SHP77 treated with DMSO at 0.1 percent for 48 hours (cell line): ENCODE results near the gene HOMER2.
"Not testable (repeated sequence)": the region's sequence is repeated elsewhere in the genome, so short reads cannot be mapped to it uniquely, and the experiment has no call there.

ENCODE experiments used
- DNase-seq: peaks from one replicate; lab custom pipeline; 2025; lab: John Stamatoyannopoulos, UW

Gene HOMER2

DNA sequence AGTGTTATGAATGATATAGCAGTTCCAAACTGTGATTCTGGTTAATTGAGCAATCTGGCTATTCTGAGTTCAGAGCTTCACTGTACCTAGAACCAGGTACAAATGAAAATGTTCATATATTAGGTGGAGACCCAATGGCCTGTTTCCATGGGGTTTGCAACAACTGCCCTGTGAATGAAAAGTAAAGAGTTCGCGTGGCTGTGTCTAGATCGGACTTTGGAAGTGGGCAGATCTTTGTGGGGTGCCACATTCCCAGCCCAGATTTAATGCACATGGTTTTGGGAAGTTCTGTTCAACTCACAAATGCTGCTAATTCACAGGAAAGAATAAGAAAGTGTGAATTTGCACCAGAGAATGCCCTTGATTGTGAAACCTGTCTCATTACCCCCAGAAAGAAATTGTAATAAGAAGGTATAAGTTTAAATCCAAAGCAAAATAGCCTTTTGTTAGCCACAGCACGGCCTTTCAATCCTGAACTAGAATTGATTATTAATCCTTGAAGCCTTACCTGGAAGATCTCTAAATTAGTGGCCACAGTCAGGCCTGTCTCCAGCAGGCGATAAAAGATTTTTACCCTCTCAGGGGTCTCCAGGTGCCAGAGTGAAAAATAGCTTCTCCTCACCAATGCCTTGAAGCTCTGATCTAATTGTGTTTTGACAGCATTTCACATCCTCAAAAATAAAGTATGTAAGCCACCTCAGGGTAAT lies 120.5 kb downstream of the HOMER2 start:
- no peak for DNase-seq

DNA sequence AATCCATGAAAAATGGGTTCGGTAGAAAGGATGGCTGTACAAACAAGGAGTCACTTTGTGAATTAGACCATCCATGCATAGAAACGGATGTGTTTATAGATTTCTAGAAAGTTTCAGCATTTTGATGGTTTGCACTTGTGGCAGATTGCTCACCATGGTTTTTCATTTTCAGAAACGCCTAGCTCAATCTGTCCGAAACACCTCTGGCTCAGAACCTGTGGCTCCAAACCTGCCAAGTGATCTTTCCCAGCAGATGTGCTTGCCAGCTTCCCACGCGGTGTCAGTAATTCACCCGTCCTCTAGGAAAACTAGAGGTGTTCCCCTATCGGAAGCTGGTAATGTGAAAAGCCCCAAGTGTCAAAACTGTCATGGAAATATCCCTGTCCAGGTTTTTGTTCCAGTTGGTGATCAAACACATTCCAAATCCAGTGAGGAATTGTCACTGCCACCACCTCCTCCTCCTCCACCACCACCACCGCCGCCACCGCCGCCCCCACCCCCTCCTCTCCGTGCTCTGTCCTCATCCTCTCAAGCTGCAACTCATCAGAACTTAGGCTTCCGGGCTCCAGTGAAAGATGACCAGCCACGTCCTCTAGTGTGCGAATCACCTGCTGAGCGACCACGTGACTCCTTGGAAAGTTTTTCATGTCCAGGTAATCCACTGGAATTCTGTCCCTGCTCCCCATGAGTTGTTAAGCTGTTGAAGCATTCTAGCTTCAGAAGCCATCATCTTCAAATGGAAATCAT lies 121.9 kb downstream of the HOMER2 start:
- DNase-seq = no peak

DNA sequence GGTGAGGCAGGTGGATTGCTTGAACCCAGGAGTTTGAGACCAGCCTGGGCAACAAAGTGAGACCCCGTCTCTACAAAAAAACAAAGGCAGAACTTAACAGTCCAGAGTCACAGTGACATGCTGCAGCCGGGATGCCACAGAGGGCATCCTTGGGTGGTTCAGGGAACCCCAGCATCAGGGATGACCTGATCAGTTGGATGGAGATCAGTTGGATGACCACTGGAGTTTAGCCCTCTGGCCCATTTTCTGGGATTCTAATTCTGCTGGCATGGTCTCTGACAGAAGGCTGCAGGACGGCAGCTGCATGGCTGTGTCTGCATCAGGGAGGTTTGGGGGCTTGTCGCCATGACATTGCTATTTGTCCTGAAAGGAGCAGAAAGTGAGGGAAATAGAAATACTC lies 123.3 kb downstream of the HOMER2 start:
- DNase-seq = no peak

GRCh38 chr15:82828075-82828474 lies 124.4 kb downstream of the HOMER2 start:
- no peak for DNase-seq

- no peak for DNase-seq
These were observed 129.5 kb downstream of the HOMER2 start for GRCh38 chr15:82823049-82823448.

GRCh38 chr15:82821851-82822250 lies 130.7 kb downstream of the HOMER2 start:
- not testable (repeated sequence) for DNase-seq

GRCh38 chr15:82821396-82821795 lies 131.1 kb downstream of the HOMER2 start:
- not testable (repeated sequence) for DNase-seq

DNA sequence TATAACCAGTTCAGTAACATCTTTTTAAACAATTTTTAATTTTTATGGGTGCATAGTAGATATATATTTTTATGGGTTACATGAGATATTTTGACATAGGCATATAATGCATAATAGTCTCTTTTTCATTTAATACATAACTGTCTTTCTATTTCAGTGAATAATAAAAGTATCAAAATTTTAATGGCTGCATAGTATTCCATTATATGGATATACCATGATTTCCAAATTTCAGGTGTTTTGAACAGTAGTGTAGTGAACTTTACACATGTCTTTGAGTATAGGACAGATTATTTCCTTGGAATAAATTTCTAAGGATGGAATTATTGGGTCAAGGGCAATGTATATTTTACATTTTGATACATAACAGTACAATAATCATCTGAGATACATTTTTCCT lies 132.4 kb downstream of the HOMER2 start:
- no peak for DNase-seq

DNA sequence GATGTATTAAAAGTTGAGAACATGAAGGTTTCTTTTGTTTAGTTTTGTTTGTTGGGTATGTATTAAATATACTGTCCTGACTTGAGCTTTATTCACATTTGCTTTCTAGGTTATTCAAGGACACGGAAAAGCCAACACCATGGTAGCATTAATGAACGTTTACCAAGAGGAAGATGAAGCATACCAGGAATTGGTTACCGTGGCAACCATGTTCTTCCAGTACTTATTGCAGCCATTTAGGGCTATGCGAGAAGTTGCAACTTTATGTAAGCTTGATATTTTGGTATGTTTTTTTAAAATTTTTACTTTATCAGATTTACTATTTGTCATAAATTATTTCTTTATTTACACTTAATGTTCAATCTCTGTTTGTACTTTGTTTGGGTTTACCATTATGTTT lies 139.5 kb downstream of the HOMER2 start:
- no peak for DNase-seq

DNA sequence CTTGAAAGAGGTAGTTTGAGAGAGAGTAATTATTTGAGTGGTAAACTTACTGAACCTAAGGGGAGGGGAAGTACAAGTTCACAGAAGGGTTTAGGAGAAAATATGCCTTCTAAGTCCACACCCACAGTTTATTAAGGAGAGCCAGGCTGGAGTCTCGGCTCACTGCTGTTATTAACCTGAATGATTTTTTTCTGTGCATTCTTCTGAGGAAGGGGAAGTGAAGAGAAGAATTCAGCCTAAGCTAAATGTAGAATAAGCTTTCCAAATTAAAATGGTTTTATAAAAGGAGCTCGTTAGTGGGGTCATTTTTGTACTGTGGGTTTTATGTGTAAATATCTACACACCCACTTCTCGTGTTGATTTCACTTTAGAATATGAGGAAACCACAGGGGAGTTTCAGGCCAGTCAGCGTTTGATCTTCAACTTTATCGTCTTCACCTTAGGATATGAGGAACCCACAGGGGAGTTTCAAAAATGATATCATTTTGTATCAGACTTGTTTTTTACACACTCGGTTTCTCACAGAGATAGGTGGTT lies 141.6 kb downstream of the HOMER2 start:
- DNase-seq = no peak

DNA sequence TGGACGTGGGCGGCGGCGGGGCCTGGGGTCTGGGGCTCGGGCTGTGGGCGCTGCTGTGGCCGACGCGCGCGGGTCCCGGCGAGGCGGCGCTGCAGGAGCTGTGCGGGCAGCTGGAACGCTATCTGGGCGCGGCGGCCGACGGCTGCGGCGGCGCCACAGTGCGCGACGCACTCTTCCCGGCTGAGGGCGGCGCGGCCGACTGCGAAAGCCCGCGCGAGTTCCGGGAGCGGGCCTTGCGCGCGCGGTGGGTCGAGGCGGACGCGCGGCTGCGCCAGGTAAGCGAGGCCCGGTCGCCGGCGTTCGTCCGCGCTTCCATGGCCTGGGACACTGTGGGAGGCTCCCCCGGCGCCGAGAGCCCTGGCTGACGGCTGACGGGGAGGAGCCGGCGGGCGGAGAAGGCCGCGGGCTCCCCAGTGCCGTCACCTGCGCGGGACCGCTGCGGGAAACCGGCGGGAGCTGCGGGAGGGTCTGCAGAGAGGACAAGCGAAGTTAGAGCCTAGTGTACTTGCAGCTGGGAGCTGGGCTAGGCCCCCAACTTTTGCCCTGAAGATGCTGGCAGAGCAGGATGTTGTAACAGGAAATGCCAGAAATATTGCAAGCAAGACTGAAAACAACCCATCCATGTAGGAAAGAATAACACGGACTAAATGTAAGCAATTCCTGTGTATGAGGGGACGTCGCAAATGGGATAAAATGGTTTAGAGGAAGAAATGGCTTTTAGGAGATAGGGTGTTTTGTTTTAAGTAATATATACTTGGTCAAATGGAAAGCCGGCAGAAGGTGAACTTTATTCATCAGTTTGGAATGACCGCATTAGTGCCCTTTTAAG lies 142.2 kb downstream of the HOMER2 start:
- no peak for DNase-seq

- DNase-seq = peak; percentile 92
These were observed 143.0 kb downstream of the HOMER2 start, which contains the start of gene WHAMM for GRCh38 chr15:82809308-82810060. Gene WHAMM (plus strand): TSS chr15:82809628. CDS start chr15:82809727, 99 bp downstream.

DNA sequence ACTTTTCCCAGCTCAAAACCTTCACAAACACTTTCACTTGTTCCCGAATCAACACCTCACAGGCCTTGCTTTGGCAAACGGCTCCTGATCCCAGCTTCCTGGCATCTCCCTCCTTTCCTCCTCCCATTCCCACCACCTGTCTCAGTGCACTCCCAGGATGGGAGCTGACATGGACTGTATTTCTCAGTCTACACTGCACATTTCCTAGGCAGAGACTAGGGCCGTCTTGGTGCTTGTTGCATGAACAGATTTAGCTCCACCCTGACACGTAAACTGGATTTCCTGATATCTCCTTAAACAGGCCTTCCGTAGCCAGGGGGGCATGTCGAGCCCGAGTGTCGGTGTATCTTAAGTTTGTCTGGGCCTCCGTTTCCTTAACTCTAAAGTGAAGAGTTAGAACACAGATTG lies 143.9 kb downstream of the HOMER2 start:
- no peak for DNase-seq

- no peak for DNase-seq
These were observed 144.4 kb downstream of the HOMER2 start for GRCh38 chr15:82807920-82808633.

- no peak for DNase-seq
These were observed 146.5 kb downstream of the HOMER2 start, which contains the start of gene FSD2 for GRCh38 chr15:82805994-82806406. Gene FSD2 (minus strand): TSS chr15:82806069. CDS start chr15:82787390, 18,679 bp downstream.

DNA sequence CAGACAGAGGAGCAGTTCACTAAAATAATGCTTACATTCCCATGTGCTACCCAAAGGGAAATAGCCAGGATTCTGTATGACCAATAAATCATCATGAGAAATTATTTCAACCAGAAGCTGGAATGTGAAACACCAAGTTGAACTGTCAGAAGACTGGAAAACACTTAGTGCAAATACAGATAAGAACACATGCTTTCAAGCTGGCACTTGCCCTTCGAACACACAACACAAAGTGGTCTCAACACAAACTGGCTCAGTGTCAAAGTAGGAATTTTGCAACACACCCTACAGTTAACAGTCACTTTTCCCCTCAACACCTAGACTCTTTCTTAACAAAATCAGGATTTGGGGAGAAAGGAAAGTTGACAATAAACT lies 148.0 kb downstream of the HOMER2 start:
- no peak for DNase-seq

DNA sequence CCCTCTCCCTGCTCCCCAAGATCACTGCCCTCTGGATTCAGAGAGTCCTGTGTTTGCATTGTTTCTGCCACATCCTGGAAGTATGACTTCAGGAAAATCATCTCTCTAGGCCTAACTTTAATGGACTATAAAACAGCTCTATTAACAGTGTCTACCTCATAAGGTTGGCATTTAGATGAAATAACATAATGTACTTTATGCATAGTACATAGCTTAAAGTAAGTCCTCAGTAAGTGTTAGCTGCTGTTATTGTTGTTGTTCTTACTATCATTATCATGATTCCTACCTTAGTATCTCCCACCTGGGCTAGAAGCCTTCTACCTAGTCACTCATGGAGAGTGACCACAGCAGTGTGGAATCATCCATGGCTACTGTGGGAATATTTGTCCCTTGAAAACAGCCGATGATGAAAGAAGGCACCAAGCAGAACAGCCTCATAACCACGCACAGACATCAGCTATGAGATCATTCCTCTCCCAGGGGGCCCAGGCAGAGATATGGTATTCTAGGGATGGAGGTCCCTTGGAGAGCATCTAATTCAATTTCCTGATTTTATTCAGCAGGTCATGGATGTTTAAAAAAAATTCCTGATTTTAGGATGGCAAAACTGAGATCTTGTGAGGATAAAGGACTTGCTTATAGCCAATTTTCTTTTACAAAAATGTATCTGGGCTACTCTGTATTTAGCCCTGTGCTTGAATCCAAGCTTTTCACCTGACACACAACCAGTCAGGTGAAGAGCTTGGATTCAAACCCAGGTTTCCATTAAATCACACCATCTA lies 148.5 kb downstream of the HOMER2 start:
- no peak for DNase-seq

DNA sequence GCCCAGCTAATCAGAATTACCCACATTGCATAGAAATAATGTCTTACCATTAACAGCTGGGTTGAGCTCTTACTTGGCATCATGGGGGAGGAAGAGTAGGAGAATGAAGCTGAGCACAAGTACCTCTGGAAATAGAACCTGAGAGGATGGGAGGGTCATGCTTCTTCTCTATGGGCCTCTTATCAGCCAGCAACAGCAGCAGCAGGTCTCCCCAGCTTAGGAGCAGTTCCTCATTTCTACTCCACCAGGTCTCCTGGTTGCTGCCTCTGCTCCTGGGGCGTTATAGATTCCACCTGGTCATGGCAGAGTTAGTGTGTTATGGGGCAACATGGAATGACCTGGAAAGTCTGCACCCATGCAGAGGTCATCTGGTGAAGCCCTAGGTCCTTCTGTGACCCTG lies 150.0 kb downstream of the HOMER2 start:
- DNase-seq = no peak

- no peak for DNase-seq
These were observed 153.2 kb downstream of the HOMER2 start for GRCh38 chr15:82799183-82799841.
